Omental fat pad (tissue), 4 donors: ENCODE results near the gene ERGIC1. TPM values are rescaled to one million over a fixed set of nuclear protein-coding genes. Genes with fewer than 3 reads are reported as not detected.

Experiments
- ATAC-seq: fragments of 150-250 bp; one replicate; pipeline ENCODE4 v1.9.1; 2016; ENCODE audit warnings: mild to moderate bottlenecking, moderate library complexity; ENCODE audit not compliant: low FRiP score
- DNase-seq: peaks from one replicate; pipeline ENCODE4 v3.0.0-alpha.2; 2019; ENCODE audit warnings: low spot score
- CTCF ChIP-seq, 3 donors: fragments of 450-650 bp; IDR thresholded peaks; one replicate each; pipeline ENCODE4 v1.5.1; 2016 to 2017; ENCODE audit warnings: antibody characterized with exemption in 3 of 3, mild to moderate bottlenecking in 3 of 3, moderate library complexity in 2 of 3
- total RNA-seq, 4 donors: library from RNA; depleted of rRNA; stranded (reverse); fragments of >200 nt; gene quantifications; one replicate each; pipeline ENCODE4 v1.1.0, GENCODE V29; 2016

Gene ERGIC1
- total RNA-seq, 4 donors from 2014 or later = 98.8 to 227 (median 129) TPM

- TF ChIP-seq CTCF (IDR thresholded peaks at IDR 0.05) = no peak
- DNase-seq (no peak), ATAC-seq (no peak)
Measured at GRCh38 chr5:172830876-172831662, 3.0 kb upstream of the ERGIC1 start.

- ATAC-seq = no peak
- DNase-seq = no peak
- no peak for TF ChIP-seq CTCF (IDR thresholded peaks at IDR 0.05)
Measured at GRCh38 chr5:172832383-172833315, 1.4 kb upstream of the ERGIC1 start.

GRCh38 chr5:172833372-172833685, 722 bp upstream of the ERGIC1 start:
- no peak for TF ChIP-seq CTCF (IDR thresholded peaks at IDR 0.05)
- DNase-seq = no peak
- ATAC-seq = no peak

- TF ChIP-seq CTCF (IDR thresholded peaks at IDR 0.05) = no peak
- DNase-seq (no peak), ATAC-seq (peak; percentile 26)
Measured at GRCh38 chr5:172834415-172835289, 601 bp downstream of the ERGIC1 start.

- DNase-seq (no peak), ATAC-seq (peak; percentile 11)
Measured at GRCh38 chr5:172835290-172835993, 1.4 kb downstream of the ERGIC1 start.

More at GRCh38 chr5:172835290-172835993, 1.4 kb downstream of the ERGIC1 start:
- no peak for TF ChIP-seq CTCF (IDR thresholded peaks at IDR 0.05)
